ENCODE measurements around the gene ACTN3. TPM values are rescaled to one million over a fixed set of nuclear protein-coding genes. Genes with fewer than 3 reads are reported as not detected.

ACTN3 gene
- total and polyA plus RNA-seq, 2 experiments from 2014 or later, result 0.58 TPM; not detected in 1

GRCh38 chr11:66557733-66558326 lies 11.1 kb downstream of the ACTN3 start:
- H4K20me1 ChIP-seq (ENCODE audit: insufficient read depth, poor library complexity, severe bottlenecking), result no peaks in the 10 kb centered on the region
- H3K4me1 ChIP-seq (ENCODE audit: insufficient read depth), result no peaks in the 10 kb centered on the region
- H3K79me2 ChIP-seq, result no peaks in the 10 kb centered on the region
- H2AFZ ChIP-seq, result no peak overlapping the region
- H3K9me2 ChIP-seq (replicated peaks; ENCODE audit: insufficient read depth), result no peaks in the 10 kb centered on the region
- H3K36me3 ChIP-seq (replicated peaks; ENCODE audit: insufficient read depth, low read depth), result no peaks in the 10 kb centered on the region
- no peak for TF ChIP-seq CTCF (IDR thresholded peaks at IDR 0.05; ENCODE audit: poor library complexity)
- no peak for TF ChIP-seq EZH2 (IDR thresholded peaks at IDR 0.05; ENCODE audit: borderline replicate concordance)
- no peak for TF ChIP-seq EZH2phosphoT487 (IDR thresholded peaks at IDR 0.05; ENCODE audit: low read depth, severe bottlenecking, unreplicated experiment)
- no peaks in the 10 kb centered on the region for H3K9me3 ChIP-seq (ENCODE audit: low read depth)
- no peaks in the 10 kb centered on the region for H3K27me3 ChIP-seq
- no peak overlapping the region for H3K27ac ChIP-seq
- DNase-seq (ENCODE audit: low spot score), result no peak
- no peak overlapping the region for H3K4me2 ChIP-seq
- 95% methylated on average over 24 of the region's 24 CpGs for WGBS (ENCODE audit: low lambda C conversion rate, missing lambda C conversion rate)
- H3K4me3 ChIP-seq, result no peak overlapping the region

DNA sequence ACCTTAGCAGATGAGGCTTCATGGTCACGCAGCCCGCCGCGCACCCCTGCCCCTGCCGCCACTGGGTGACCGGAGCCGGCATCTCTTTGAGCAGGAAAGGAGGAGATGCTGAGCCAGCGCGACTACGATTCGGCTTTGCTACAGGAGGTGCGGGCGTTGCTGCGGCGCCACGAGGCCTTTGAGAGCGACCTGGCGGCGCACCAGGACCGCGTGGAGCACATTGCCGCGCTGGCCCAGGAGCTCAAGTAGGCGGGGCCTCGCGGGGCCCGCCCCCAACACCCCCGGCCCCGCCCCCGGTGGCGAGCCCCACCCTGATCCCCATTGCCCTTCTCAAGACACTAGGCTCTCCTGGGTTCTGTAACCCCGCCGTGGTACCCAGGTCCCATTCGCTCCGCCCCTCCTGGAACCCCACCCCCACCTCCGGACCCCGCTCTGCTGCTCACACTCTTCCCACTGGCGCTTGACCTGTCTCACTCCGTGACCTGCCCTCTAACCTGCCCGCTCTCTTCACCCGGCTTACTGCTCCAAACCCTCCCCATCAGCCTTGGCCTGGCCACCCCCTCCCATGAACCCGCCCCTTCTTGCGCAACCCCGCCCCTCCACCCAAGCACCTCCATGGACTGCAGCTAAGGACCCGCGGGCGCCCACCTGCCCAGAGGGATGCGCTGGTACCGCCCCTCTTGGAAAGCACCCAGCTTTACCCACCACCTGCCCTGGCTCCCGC lies 12.6 kb downstream of the ACTN3 start:
- TF ChIP-seq EZH2 (IDR thresholded peaks at IDR 0.05; ENCODE audit: borderline replicate concordance), result no peak
- TF ChIP-seq EZH2phosphoT487 (IDR thresholded peaks at IDR 0.05; ENCODE audit: low read depth, severe bottlenecking, unreplicated experiment), result no peak
- TF ChIP-seq CTCF (IDR thresholded peaks at IDR 0.05; ENCODE audit: poor library complexity), result no peak
- no peak overlapping the region for H3K27ac ChIP-seq
- no peaks in the 10 kb centered on the region for H3K4me1 ChIP-seq (ENCODE audit: insufficient read depth)
- no peaks in the 10 kb centered on the region for H3K9me2 ChIP-seq (replicated peaks; ENCODE audit: insufficient read depth)
- no peaks in the 10 kb centered on the region for H3K36me3 ChIP-seq (replicated peaks; ENCODE audit: insufficient read depth, low read depth)
- H3K4me2 ChIP-seq, result no peak overlapping the region
- no peaks in the 10 kb centered on the region for H4K20me1 ChIP-seq (ENCODE audit: insufficient read depth, poor library complexity, severe bottlenecking)
- H3K27me3 ChIP-seq, result no peaks in the 10 kb centered on the region
- H3K4me3 ChIP-seq, result no peak overlapping the region
- H2AFZ ChIP-seq, result no peak overlapping the region
- H3K79me2 ChIP-seq, result no peaks in the 10 kb centered on the region
- DNase-seq (ENCODE audit: low spot score), result no peak
- WGBS (ENCODE audit: low lambda C conversion rate, missing lambda C conversion rate), result 94% methylated on average over 42 of the region's 50 CpGs
- no peaks in the 10 kb centered on the region for H3K9me3 ChIP-seq (ENCODE audit: low read depth)

DNA sequence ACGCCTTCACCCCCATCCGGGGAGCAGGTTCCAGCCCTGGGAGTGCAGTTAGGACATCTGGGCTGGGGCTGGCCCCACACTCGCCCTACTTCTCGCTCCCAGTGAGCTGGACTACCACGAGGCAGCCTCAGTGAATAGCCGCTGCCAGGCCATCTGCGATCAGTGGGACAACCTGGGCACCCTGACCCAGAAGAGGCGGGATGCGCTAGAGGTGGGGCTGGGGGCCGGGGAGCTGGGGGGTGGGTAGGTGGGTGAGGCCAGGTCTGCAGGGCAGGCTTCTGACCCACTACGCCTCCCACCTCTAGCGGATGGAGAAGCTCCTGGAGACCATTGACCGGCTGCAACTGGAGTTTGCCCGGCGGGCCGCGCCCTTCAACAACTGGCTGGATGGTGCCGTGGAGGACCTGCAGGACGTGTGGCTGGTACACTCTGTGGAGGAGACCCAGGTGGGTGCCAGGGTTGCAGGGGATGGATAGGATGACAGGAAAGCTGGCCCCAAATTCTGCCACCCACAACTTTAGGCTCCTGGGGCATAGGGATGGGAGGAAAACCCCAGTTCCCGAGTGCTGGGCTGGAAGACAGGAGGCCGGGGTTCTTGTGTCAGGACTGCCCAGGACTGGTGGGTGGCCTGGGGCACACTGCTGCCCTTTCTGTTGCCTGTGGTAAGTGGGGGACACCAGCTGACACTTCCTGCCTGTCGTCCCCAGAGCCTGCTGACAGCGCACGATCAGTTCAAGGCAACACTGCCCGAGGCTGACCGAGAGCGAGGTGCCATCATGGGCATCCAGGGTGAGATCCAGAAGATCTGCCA lies 13.4 kb downstream of the ACTN3 start:
- DNase-seq (ENCODE audit: low spot score), result no peak
- WGBS (ENCODE audit: low lambda C conversion rate, missing lambda C conversion rate), result 89% methylated on average over 16 of the region's 27 CpGs
- Histone ChIP-seq H3K79me2 (no peaks in the 10 kb centered on the region), H3K4me2 (no peak overlapping the region), H3K9me3 (ENCODE audit: low read depth) (no peaks in the 10 kb centered on the region), H3K27ac (no peak overlapping the region), H3K4me1 (ENCODE audit: insufficient read depth) (no peaks in the 10 kb centered on the region), H3K9me2 (replicated peaks; ENCODE audit: insufficient read depth) (no peaks in the 10 kb centered on the region), H2AFZ (no peak overlapping the region), H3K36me3 (replicated peaks; ENCODE audit: insufficient read depth, low read depth) (no peaks in the 10 kb centered on the region), H3K4me3 (no peak overlapping the region), H3K27me3 (no peaks in the 10 kb centered on the region), H4K20me1 (ENCODE audit: insufficient read depth, poor library complexity, severe bottlenecking) (no peaks in the 10 kb centered on the region)
- TF ChIP-seq EZH2phosphoT487 (IDR thresholded peaks at IDR 0.05; ENCODE audit: low read depth, severe bottlenecking, unreplicated experiment), result no peak
- no peak for TF ChIP-seq EZH2 (IDR thresholded peaks at IDR 0.05; ENCODE audit: borderline replicate concordance)
- no peak for TF ChIP-seq CTCF (IDR thresholded peaks at IDR 0.05; ENCODE audit: poor library complexity)

Data from hepatocyte (in vitro differentiated cells).